Hepatic stellate cell (primary cell): ENCODE results near the gene CHD9NB.
"Not testable (repeated sequence)": the region's sequence is repeated elsewhere in the genome, so short reads cannot be mapped to it uniquely, and the experiment has no call there.

ENCODE experiments used
- DNase-seq: peaks from one replicate; pipeline ENCODE4 v3.0.0; 2011; ENCODE audit warnings: low spot score

CHD9NB gene

DNA sequence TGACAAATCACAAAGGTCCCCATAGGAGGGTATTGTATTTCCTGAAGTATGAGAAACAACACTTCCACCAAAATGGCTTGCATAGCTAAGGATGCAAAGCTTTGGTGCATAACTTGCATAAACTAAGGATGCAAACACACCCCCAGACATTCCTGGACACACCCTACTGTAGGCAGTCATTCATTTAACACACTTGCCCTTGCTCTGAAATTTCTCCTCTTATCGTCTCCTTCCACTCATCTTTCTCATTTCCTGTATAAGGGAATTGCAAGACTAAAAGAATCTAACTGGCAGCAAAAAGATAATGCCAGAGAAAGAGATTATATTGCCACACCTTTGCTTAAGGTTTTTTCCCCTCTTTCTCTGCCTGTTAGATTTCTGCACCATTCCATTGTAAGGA lies 30.4 kb upstream of the CHD9NB start:
- no peak for DNase-seq

DNA sequence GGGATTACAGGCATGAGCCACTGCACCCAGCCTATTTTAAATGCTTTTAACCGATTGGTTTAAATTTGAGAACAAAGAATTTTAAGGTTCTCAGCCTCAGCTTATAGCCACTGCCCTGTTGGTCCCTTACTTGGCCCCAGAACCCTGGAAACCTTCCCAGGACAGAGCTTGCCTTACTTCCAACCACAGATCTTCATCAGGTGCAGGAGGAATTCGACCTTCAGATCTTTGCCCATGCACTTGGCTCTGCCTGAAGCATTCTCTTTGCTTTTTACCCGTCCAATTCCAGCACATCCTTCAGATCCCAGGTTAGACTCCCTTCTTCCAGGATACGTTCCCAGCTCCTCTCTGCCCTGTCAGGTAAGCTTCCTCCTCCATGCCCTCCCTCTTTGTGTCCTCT lies 29.8 kb upstream of the CHD9NB start:
- no peak for DNase-seq

DNA sequence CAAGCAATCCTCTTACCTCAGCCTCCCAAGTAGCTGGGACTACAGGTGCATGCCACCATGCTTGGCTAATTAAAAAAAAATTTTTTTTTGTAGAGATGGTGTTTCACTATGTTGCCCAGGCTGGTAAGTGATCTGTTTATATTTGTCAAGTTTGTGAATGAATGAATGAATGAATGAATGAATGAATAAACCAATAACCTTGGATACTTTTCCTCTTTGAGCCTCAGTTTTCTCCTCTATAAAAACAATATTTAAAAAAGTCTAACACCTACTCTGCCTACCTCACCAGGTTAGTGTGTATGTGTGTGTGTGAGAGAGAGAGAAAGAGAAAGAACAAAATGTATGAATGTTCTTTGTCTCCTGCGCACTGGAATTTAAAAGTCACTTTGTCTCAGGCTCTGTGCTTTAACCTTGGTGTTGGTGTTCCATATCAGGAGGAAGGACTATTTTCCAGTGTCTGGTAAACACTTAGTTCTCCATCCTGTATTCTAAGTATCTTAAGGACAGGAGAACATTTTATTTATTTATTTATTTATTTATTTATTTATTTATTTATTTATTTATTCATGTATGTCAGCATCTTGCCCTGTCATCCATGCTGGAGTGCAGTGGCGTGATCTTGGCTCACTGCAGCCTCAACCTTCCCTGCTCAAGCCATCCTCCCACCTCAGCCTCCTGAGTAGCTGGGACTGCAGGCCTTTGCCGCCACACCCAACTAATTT lies 29.1 kb upstream of the CHD9NB start:
- DNase-seq, result no peak

DNA sequence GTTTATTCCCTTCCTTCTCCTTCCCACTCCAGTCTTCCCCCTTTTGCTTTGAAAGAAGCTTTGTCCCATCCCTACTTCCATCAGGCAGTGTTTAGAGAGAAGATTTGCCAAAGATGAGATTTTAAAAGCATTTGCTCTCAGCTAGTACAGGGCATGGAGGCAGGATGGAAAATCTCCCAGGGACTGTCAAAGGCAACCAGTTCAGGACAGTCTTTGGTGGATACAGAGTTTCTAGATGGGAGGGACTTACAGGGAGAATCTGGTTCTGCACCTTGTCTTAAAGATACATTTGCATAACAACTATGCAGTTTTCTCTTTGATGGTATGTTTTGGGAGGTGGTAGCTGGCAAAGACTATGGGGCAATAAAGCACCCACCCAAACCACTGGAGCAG lies 28.3 kb upstream of the CHD9NB start:
- no peak for DNase-seq

DNA sequence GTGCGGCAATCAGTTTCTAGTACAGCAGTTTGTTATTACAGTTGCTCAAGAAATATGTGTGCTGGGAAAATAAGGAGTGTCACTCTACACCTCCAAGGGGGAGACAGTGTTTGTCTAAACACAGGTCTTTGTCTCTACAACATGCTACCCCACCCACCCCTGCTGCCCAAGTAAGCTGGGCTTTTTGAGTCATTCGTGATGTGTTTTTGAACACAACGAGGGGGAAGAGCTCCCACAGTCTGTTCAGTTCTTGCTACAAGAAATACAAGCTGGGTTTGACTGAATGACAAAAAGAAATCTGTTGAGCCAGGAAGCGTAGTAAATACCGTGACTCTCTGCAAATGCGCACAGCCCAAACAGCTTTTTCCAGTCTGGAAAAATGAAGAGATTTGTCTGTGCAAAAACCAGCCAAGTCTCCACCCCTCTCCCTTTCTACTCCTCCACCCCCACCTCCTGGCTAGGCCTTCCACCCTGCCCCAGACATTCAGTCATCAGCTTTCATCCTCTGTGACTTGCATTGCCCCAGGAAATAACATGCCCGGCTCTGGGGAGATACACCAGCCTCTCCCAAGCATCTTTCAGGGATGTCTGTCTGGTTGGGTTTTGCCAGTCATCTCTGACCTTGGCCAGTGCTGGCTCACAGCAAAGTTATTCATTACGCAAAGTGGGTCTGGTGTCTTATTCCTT lies 27.8 kb upstream of the CHD9NB start:
- DNase-seq, result peak; percentile 70

DNA sequence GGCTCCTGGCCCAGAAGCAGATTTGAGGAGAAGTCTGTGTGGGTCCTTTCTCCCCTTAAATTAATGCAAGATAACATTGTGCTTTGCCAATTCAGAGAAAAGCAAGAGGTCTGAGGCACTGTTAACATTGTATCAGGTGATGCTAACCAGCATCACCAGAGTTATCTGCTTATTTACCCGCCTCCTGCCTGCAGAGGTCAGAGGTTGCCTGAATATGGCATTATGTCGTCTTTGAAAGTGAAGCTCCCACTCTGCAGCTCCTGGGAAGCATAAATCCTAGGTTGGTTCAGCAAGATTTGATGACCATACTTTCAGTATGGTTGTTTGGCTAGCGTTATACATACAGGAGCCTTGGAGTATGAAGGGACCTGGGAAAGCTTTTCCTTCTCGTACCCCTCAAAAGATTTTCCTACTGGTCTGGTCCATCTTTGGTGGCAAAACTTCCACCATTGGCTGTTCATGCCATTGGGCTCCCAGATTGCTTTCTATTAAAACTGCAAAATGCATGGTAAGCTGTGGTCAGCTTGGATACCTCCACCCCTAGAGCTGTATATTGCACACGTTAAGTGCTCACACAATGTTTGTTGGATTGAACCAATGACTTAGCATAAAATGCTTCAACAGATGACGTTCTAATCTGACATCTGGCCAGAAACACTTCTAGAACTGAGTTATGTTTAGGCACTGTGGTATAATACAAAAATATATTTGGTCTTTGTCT lies 26.2 kb upstream of the CHD9NB start:
- DNase-seq, result no peak

DNA sequence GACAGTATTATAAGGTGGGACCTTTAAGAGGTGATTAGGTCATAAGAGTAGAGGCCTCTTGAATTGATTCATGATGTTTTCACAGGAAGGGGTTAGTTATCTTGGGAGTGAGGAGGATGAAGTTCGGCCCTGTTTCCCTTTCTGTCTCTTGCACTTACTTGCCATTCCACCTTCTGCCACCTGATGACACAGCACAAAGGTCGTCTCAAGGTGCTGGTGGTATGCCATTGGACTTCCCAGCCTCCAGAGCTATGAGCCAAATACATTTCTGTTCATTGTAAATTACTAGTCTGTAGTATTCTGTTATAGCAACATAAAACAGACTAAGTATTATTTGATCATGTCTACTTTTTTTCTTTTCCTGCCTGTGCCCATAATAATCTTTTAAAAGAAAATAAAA lies 25.6 kb upstream of the CHD9NB start:
- DNase-seq, result no peak

DNA sequence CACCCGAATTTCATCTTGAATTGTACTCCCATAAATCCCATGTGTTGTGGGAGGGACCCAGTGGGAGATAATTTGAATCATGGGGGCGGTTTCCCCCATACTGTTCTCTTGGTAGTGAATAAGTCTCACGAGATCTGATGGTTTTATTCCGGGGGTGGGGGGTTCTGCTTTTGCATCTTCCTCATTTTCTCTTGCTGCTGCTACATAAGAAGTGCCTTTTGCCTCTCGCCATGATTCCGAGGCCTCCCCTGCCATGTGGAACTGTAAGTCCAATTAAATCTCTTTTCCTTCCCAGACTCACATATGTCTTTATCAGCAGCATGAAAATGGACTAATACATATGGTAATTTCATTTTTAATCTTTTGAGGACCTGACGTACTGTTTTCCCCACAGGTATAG lies 22.8 kb upstream of the CHD9NB start:
- DNase-seq, result not testable (repeated sequence)

DNA sequence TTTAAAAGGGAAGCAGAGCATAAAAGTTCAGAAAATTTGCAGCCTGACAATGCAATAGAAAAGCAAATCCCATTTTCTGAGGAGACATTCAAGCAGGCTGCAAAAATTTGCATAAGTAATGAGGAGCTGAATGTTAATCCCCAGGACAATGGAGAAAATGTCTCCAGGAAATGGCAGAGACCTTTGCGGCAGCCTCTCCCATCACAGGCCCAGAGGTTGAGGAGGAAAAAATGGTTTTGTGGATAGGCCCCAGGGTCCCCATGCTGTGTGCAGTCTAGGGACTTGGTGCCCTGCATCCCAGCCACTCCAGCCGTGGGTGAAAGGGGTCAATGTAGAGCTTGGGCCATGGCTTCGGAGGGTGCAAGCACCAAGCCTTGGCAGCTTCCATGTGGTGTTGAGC lies 21.6 kb upstream of the CHD9NB start:
- DNase-seq, result not testable (repeated sequence)

DNA sequence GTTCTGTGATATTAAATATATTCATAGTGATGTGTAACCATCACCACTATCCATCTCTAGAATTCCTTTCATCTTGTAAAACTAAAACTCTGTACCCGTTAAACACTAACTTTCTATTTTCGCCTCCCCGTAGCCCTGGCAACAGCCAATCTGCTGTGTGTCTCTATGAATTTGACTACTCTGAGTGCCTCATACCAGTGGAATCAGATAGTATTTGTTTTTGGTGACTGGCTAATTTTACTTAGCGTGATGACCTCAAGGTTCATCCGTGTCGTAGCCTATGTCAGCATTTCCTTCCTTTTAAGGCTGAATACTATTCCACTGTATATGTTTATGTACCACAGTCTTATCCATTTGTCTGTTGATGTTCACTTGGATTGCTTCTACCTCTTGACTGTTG lies 20.3 kb upstream of the CHD9NB start:
- DNase-seq, result no peak

DNA sequence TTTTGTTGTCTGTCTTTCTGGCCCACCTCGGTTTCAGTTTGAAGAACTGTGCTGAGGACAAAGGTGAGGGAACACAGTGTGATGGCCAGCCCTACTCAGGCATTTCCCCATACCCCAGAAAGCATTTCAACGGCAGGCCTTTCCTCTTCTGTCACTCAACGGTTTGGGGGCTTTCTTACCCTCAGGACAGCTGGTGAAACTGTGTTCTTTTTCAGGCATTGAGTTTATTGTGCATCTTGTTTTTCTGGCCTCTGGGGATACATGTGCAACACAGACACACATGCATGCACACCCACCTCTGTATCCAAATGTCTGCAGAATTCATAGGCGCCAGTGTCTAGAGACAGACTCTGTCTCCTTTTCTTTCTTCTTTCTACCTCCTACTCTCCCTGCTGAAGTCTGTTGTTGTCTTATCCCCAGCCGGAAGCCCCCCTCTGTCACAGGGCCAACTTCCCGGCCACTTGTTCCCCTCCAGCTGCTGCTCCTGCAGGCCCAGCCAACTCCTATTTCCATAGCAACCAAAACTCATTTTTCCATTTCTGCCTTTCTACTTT lies 19.1 kb upstream of the CHD9NB start:
- DNase-seq, result no peak

DNA sequence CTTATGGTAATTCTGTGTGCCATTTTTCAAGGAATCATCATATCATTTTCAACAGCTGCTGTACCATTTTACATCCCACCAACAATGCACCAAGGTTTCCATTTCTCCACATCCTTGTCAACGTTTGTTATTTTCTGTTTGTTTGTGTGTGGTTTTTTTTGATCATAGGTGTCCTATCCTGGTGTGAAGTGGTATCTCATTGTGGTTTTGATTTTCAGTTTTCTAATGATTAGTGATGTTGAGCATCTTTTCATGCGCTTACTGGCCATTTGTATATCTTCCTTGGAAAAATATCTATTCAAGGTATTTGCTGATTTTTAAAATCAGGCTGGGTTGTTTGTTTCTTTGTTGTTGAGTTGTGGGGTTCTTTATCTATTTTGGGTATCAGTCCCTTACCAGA lies 17.1 kb upstream of the CHD9NB start:
- DNase-seq, result no peak

DNA sequence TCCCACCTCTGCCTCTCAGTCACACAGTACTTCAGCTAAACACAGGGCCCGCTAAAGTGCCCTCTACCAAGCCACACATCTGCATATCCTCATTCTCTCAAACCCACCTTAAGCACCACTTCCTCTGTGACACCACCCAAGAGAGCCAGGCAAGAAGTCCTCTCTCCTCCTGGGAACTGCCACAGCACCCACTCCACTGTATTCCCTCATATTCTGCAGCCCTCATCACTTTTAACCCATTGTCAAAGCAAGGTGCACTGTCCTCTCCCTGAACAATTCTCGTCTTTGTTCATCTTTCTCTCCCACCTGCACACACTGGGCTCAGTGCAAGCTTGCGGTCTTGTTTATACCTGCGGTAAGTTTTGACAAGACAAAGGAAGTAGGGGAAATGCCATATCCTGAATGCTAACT lies 15.7 kb upstream of the CHD9NB start:
- no peak for DNase-seq

DNA sequence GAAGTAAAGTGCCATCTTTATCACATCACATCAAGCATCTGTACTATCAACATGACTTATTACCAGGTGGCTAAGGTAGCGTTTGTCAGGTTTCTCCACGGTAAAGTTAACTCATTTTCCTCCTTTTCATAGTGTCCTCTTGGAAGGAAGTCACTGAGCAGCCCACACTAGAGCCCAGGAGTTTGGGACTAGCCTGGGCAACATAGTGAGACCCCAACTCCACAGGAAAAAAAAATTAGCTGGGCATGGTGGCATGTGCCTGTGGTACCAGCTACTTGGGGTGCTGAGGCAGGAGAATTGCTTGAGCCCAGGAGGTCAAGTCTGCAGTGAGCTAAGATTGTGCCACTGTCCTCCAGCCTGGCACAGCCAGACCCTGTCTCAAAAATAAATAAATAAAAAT lies 15.0 kb upstream of the CHD9NB start:
- DNase-seq, result no peak

DNA sequence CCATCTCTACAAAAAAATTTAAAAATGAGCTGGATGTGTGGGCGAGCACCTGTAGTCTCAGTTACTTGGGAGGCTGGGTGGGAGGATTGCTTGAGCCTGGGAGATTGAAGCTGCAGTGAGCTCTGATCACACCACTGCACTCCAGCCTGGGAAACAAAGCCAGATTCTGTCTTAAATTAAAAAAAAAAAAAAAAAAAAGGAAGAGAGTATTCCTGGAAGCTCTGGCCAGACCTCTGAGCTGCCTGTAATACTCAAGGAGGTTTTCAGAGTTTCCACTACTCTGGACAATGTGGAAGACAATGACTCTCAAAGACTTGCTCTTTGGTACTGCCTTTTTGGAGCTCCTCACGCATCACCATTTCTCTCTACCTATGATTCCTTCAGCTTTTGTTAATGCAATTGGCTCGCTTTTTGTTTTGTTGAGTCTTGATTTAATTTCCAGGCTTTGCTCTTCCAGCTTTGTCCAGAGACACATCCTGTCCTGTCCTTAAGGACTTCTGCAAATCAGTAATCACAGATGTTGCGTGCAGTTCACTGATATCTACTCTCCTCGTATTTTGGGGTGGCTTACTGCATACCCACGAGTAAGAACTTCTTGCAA lies 12.9 kb upstream of the CHD9NB start:
- no peak for DNase-seq

DNA sequence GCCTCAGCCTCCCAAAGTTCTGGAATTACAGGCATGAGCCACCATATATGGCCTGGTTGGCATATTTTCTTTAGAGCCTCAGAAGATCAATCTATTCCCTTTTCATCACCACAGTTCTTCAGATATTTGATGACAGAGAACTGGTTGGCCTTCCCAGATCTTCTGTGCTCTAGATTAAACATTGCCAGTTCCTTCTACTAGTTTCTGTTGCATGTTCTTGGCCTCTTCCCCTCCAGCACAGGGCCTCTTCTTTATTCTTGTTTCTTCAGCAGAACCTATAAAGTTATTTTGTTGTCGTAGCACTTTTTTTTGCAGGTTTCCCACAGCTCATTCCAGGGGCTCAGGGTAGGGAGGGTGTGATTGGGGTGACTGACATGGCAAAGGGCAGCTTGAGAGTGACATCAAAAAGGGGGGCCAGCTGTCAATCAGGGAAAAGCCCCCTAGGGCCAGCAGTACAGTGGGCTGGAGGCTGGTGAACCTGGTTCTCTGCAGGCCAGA lies 11.4 kb upstream of the CHD9NB start:
- DNase-seq, result no peak

DNA sequence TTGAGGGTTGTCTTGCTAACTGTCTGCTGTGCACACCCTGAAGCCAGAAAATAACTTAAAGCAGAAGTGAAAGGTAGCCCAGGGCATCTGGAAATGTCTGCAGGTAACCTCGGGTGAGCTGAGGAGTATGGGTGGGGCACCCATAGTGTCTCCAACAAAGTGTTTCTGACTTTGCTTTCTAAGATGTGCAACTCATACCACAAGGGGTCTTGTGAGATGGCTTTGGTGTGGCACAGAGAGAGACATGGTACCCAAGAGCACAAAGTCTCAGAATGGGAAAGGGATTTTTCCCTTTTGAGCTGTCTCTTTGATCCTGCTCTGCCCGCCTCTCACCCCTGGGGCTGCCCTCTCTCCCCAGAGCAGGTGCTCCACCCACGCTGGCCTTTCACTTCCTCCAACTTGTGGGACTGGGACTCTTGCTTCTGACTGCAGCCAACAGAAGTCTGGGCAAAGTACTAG lies 9.0 kb upstream of the CHD9NB start:
- DNase-seq, result no peak

DNA sequence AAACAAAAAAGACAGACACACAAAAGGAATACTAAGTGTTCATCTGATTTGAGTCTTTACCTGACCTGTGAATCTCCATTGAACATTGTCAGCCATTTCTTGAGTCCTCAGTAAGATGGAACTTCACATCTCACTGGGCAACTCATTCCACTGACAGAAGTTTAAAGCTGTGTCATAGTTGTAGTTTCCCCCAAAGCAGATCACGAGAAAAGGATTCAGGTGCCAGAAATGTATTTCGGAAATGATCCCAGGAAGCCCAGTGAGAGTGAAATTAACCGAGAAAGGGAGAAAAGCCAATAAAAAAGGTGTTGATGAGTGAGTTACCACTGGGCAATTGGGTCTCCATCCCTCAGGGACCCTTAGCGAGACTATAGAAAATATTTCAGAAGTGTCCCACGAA lies 8.6 kb upstream of the CHD9NB start:
- no peak for DNase-seq

DNA sequence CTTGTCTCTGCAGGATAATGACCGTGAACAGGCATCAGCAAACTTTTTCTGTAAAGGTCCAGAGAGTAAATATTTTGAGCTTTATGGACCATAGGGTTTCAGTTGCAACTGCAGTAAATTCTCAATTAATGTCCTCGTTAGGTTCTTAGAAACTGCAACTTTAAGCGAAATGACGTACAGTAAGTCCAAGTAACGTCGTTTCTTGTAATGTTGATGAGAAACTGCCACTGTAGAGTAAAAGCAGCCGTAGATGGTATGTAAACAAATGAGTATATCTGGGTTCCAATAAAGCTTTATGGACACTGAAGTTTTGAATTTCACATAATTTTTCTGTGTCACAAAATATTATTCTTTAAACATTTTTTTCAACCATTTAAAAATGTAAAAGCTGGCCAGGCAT lies 7.0 kb upstream of the CHD9NB start:
- DNase-seq, result no peak

DNA sequence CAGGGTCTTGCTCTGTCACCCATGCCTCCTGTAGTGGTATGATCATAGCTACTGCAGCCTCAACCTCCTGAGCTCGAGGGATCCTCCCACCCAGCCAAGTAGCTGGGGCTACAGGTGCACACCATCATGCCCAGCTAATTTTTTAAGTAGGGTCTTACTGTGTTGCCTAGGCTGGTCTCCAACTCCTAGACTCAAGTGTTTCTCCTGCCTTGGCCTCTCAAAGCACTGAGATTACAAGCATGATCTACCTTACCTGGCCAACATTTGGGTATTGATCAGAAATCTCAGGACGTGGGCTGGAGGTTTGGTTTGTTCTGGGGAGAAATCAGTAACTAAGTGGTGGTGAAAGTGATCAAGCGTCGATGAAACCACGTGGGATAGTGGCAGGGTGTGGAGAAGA lies 6.2 kb upstream of the CHD9NB start:
- DNase-seq, result no peak

DNA sequence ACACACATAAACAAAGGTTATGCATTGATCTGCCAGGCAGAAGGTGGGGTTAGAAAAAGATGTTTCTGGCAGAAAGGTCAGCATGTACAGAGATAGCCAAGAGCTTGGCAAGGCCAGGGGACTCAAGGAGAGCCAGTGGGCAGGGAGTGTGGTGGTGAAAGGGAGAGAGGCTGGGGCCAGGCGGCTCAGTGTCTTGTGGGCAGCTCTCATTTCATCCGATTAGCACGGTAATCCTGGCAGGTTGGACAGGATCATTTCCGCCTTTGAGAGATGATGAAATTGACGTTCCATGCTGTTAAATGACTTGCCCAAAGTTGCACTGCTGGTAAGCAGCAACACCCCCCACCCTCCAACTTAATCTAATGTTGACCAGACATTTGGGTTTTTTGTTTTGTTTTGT lies 5.7 kb upstream of the CHD9NB start:
- DNase-seq, result no peak

DNA sequence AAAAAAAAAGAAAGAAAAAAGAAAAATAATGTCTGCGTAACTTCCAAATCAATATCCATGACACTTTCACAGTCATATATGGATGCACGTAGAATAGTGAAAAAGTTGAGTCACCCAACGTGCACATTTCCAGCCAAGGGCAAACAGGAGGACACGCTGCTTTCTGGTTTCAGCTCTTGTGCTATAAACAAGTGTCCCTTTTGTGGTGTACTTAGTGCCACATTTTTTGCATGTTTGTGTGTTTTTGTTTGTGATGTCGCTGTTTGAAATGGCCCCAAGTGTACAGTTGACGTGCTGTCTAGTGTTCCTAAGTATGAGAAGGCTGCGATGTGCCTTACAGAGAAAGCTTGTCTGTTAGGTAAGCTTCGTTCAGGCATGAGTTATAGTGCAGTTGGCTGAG lies 5.0 kb upstream of the CHD9NB start:
- no peak for DNase-seq
